HUDEP-2 (cell line): Measurements from ENCODE around the gene POLR2C.
"Not testable (repeated sequence)": the region's sequence is repeated elsewhere in the genome, so short reads cannot be mapped to it uniquely, and the experiment has no call there.

Experiments
- DNase-seq, 76 experiments: peaks; one replicate each; lab custom pipeline; 2025; ENCODE audit not compliant: unreplicated experiment in 76 of 76; lab: John Stamatoyannopoulos, UW

POLR2C gene

GRCh38 chr16:57478396-57479204, 16.1 kb downstream of the POLR2C start:
- DNase-seq: no peak

- no peak for DNase-seq
Observed at GRCh38 chr16:57479205-57479975, 16.9 kb downstream of the POLR2C start.

- no peak for DNase-seq
Observed at GRCh38 chr16:57479976-57480753, 17.7 kb downstream of the POLR2C start.

GRCh38 chr16:57480754-57481230, 18.3 kb downstream of the POLR2C start:
- no peak for DNase-seq

GRCh38 chr16:57481421-57481820, 18.9 kb downstream of the POLR2C start:
- DNase-seq: no peak

- DNase-seq: no peak
Observed at GRCh38 chr16:57482845-57483545, 20.5 kb downstream of the POLR2C start.

- DNase-seq: no peak
Observed at GRCh38 chr16:57483725-57484514, 21.4 kb downstream of the POLR2C start.

- DNase-seq: no peak
Observed at GRCh38 chr16:57484515-57485005, 22.1 kb downstream of the POLR2C start.

- DNase-seq: peak in 3 of 76 experiments; percentile 2 to 10 (median 4)
Observed at GRCh38 chr16:57485091-57485915, 22.8 kb downstream of the POLR2C start.

- DNase-seq: peak in 65 of 76 experiments; percentile 13 to 86 (median 55)
Observed at GRCh38 chr16:57485916-57486857, 23.7 kb downstream of the POLR2C start, which contains the start of gene DOK4. TSS of gene DOK4 (minus strand) at chr16:57486493. CDS start at chr16:57479507, 6,986 bp downstream.

GRCh38 chr16:57486858-57487834, 24.7 kb downstream of the POLR2C start:
- no peak for DNase-seq

GRCh38 chr16:57489229-57489628, 26.8 kb downstream of the POLR2C start:
- no peak for DNase-seq

- DNase-seq: no peak
Observed at GRCh38 chr16:57493767-57494166, 31.3 kb downstream of the POLR2C start.

GRCh38 chr16:57497121-57497520, 34.6 kb downstream of the POLR2C start:
- DNase-seq: no peak

- DNase-seq: no peak
Observed at GRCh38 chr16:57498031-57498430, 35.6 kb downstream of the POLR2C start.

GRCh38 chr16:57499941-57500340, 37.5 kb downstream of the POLR2C start:
- not testable (repeated sequence) for DNase-seq
